LHCN-M2 (cell line): Measurements from ENCODE around the gene ARFGEF2. TPM values are rescaled to one million over a fixed set of nuclear protein-coding genes. Genes with fewer than 3 reads are reported as not detected.
"Not testable (repeated sequence)": the region's sequence is repeated elsewhere in the genome, so short reads cannot be mapped to it uniquely, and the experiment has no call there.

Experiments
- DNase-seq: peaks from one replicate; pipeline ENCODE4 v3.0.0-alpha.2; 2012; ENCODE audit warnings: low read depth
- total RNA-seq: library from RNA; depleted of rRNA; stranded (reverse); fragments of >200 nt; gene quantifications from 2 replicates; pipeline ENCODE4 v1.2.3, GENCODE V29; 2014; rRNA removed

Gene ARFGEF2
- total RNA-seq, 1 experiment from 2014 or later: 32.9 TPM

GRCh38 chr20:49063279-49063678, 141.8 kb downstream of the ARFGEF2 start:
- DNase-seq: no peak

GRCh38 chr20:49074521-49074920, 153.0 kb downstream of the ARFGEF2 start:
- no peak for DNase-seq

- DNase-seq: no peak
Observed at GRCh38 chr20:49078310-49078709, 156.8 kb downstream of the ARFGEF2 start.

GRCh38 chr20:49082295-49082694, 160.8 kb downstream of the ARFGEF2 start:
- DNase-seq: not testable (repeated sequence)

Other genes starting within 250 kb of the ARFGEF2 start
- 28.1 and 28.7 TPM in 2 replicates for gene PREX1, start 93.7 kb upstream of the ARFGEF2 start, total RNA-seq
- 177 and 201 TPM in 2 replicates for gene CSE1L, start 124.6 kb downstream of the ARFGEF2 start, total RNA-seq